B cell (primary cell): ENCODE measurements around the gene OTUD6A. TPM values are rescaled to one million over a fixed set of nuclear protein-coding genes. Genes with fewer than 3 reads are reported as not detected.

Experiments
- ATAC-seq: fragments of 200-7000 bp; cut with Tn5 transposase; one replicate; pipeline ENCODE4 v1.10.0; 2021; ENCODE audit warnings: low read depth, mild to moderate bottlenecking, moderate number of reproducible peaks, moderate library complexity
- CTCF ChIA-PET: fragments of 350-600 bp; sonication (Branson Sonifier 250); formaldehyde crosslinking; loops from one replicate; lab custom pipeline; 2021; ENCODE audit warnings: antibody characterized with exemption, inconsistent platforms; lab: Charles Lee
- POLR2A ChIA-PET: fragments of 350-600 bp; sonication (Branson Sonifier 250); formaldehyde crosslinking; loops from one replicate; lab custom pipeline; 2021; ENCODE audit warnings: antibody characterized with exemption; lab: Charles Lee
- DNase-seq: peaks from one replicate; pipeline ENCODE4 v3.0.0; 2013
- H2AFZ ChIP-seq: 2 replicates; pipeline ENCODE4 v1.6.1; 2012; ENCODE audit warnings: mild to moderate bottlenecking, low read depth, low read length; ENCODE audit not compliant: insufficient read depth, poor library complexity, severe bottlenecking
- H3K27ac ChIP-seq, 2 donors: 1 replicate in 1 of 2; 2 replicates in 1 of 2; pipeline ENCODE4 v1.5.1; 2012 to 2013; ENCODE audit warnings: low read length in 2 of 2, mild to moderate bottlenecking in 2 of 2, moderate library complexity in 1 of 2
- H3K27me3 ChIP-seq, 4 experiments: fragments of 200-600 bp in 1 of 4; sonication (generic) in 1 of 4; replicated peaks in 1 of 4; 1 replicate in 2 of 4; 2 replicates in 2 of 4; pipeline versions ENCODE4 v1.6.1 to v1.7.0; 2013 to 2016; ENCODE audit warnings: low read length in 3 of 4, mild to moderate bottlenecking in 2 of 4, mixed read lengths in 1 of 4, moderate library complexity in 1 of 4; ENCODE audit not compliant: insufficient read depth in 4 of 4, control insufficient read depth in 3 of 4; ENCODE audit errors: control extremely low read depth in 1 of 4
- H3K36me3 ChIP-seq, 2 experiments: replicated peaks in 1 of 2; 1 replicate in 1 of 2; 2 replicates in 1 of 2; pipeline versions ENCODE4 v1.6.1 to v1.7.1; 2013; ENCODE audit warnings: low read length in 1 of 2; ENCODE audit not compliant: insufficient read depth in 2 of 2, control insufficient read depth in 1 of 2; ENCODE audit errors: control extremely low read depth in 1 of 2, extremely low read depth in 1 of 2
- H3K4me1 ChIP-seq, 2 donors: fragments of 200-600 bp in 1 of 2; sonication (generic) in 1 of 2; 1 replicate in 1 of 2; 2 replicates in 1 of 2; pipeline versions ENCODE4 v1.5.1 to v1.6.1; 2013 to 2017; ENCODE audit warnings: low read length in 2 of 2; ENCODE audit not compliant: control insufficient read depth in 2 of 2, insufficient read depth in 2 of 2
- H3K4me2 ChIP-seq: replicated peaks from 2 replicates; pipeline ENCODE3; 2012; ENCODE audit warnings: mild to moderate bottlenecking, low read depth, low read length; ENCODE audit not compliant: poor library complexity, severe bottlenecking
- H3K4me3 ChIP-seq, 5 experiments: fragments of 200-600 bp in 1 of 5; sonication (generic) in 1 of 5; 1 replicate in 3 of 5; 2 replicates in 2 of 5; pipeline versions ENCODE4 v1.5.1 to v1.7.0; 2011 to 2016; ENCODE audit warnings: low read length in 4 of 5, mild to moderate bottlenecking in 4 of 5, low read depth in 2 of 5, control low read depth in 1 of 5, moderate library complexity in 1 of 5; ENCODE audit not compliant: insufficient read depth in 1 of 5; ENCODE audit errors: control extremely low read depth in 1 of 5, extremely low read depth in 1 of 5
- H3K79me2 ChIP-seq: fragments of 200-600 bp; sonication (generic); one replicate; pipeline ENCODE4 v1.6.0; 2016; ENCODE audit warnings: low read length; ENCODE audit not compliant: control insufficient read depth, insufficient read depth
- H3K9ac ChIP-seq: fragments of 200-600 bp; sonication (generic); 2 replicates; pipeline ENCODE4 v1.6.1; 2017; ENCODE audit warnings: mild to moderate bottlenecking, low read length, moderate library complexity
- H3K9me3 ChIP-seq, 3 donors: one replicate each; pipeline versions ENCODE4 v1.6.1 to v1.7.1; 2013; ENCODE audit warnings: low read length in 2 of 3; ENCODE audit not compliant: control insufficient read depth in 2 of 3, insufficient read depth in 1 of 3; ENCODE audit errors: control extremely low read depth in 1 of 3
- H4K20me1 ChIP-seq: 2 replicates; pipeline ENCODE4 v1.6.0; 2012; ENCODE audit warnings: mild to moderate bottlenecking, low read length; ENCODE audit not compliant: insufficient read depth, control insufficient read depth, poor library complexity, severe bottlenecking
- H3K27ac Mint-ChIP-seq: one replicate; pipeline ENCODE4 v1.8.0; 2021; ENCODE audit warnings: mixed read lengths
- H3K27me3 Mint-ChIP-seq: one replicate; pipeline ENCODE4 v1.8.0; 2021; ENCODE audit warnings: mixed read lengths
- H3K4me1 Mint-ChIP-seq: one replicate; pipeline ENCODE4 v1.8.0; 2021; ENCODE audit warnings: mixed read lengths
- H3K4me3 Mint-ChIP-seq: one replicate; pipeline ENCODE4 v1.8.0; 2021; ENCODE audit warnings: mixed read lengths
- H3K9me3 Mint-ChIP-seq: one replicate; pipeline ENCODE4 v1.8.0; 2022; ENCODE audit warnings: mixed read lengths; ENCODE audit not compliant: insufficient read depth
- CTCF ChIP-seq: fragments of 200-600 bp; IDR thresholded peaks from one replicate; pipeline ENCODE4 v1.8.0; 2022; ENCODE audit warnings: antibody characterized with exemption, mild to moderate bottlenecking
- EZH2 ChIP-seq: IDR thresholded peaks from 2 replicates; pipeline ENCODE4 v1.6.1; 2012; ENCODE audit warnings: borderline replicate concordance, low read depth, mild to moderate bottlenecking, moderate library complexity, low read length; ENCODE audit not compliant: insufficient read depth, poor library complexity, severe bottlenecking
- WGBS: methylation state at CpG from one replicate; pipeline ENCODE4 v1.1.5; 2013; ENCODE audit warnings: missing lambda C conversion rate; ENCODE audit not compliant: insufficient coverage; 5-methylcytosine and 5-hydroxymethylcytosine counted together
- intact Hi-C: fragments of 100-400 bp; cut with micrococcal nuclease; formaldehyde crosslinking; loops from one replicate; pipeline ENCODE4 v1.10.0; 2022
- polyA plus RNA-seq: library from polyadenylated mRNA; depleted of rRNA; stranded (reverse); fragments of >200 nt; gene quantifications from 2 replicates; pipeline ENCODE4 v1.2.3, GENCODE V29; 2012
- total RNA-seq, 2 donors: library from RNA; stranded (reverse); fragments of 120-200 nt in 1 of 2; gene quantifications; 1 replicate in 1 of 2; 2 replicates in 1 of 2; pipeline versions ENCODE4 v1.2.3 to v1.2.4, GENCODE V29; 2013 to 2022

OTUD6A gene
- total and polyA plus RNA-seq, 2 donors (not counting 1 experiment from before 2014, with no cell fraction given), result not detected

DNA sequence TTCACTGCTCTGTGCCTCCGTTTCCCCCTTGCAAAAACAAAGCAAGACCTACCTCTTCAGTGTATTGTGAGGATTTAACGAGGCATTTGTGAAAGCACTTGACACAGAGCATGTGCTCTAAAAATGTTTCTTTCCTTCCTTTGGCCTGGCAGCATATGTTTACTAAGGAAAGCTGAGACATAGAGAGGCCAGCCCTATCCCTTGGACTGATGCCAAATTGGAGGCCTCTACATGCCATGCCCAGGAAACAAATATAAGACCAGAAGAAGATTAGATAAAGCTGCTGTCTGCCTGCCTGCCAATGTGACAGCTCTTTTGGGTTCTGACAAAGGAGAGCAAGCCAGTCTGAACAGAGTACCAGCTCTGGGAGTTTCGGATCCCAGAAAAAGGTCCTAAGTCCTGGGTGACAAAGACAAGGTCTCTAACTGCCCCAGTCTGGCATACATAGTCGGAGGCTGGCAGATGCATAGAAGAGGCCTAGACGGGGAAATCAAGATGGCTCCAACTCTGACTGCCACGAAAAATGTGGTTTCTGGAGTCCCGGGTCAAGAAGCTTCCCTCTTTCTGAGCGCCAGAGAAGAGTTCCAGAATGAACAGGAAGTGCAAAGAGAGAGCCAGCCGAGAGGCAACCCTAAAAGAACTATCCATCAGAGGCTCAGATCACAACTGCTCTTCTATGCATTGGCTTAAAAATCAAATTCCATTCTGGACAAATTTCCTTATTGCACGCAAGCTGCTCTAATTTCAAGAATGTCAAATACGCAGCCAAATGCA is 25.8 kb downstream of the OTUD6A start:
- no peaks in the 10 kb centered on the region for H4K20me1 ChIP-seq
- H3K4me3 Mint-ChIP-seq, result no peak overlapping the region
- no peak for DNase-seq
- no peak overlapping the region for H3K27ac Mint-ChIP-seq
- no peak overlapping the region for H2AFZ ChIP-seq
- no peaks in the 10 kb centered on the region for H3K9me3 Mint-ChIP-seq
- no peaks in the 10 kb centered on the region for H3K36me3 ChIP-seq
- H3K9me3 ChIP-seq, result no peaks in the 10 kb centered on the region
- H3K4me2 ChIP-seq, result no peak overlapping the region
- no peaks in the 10 kb centered on the region for H3K4me1 ChIP-seq
- intact Hi-C loops, result no loop called here
- POLR2A ChIA-PET, result no interaction called here
- no peaks in the 10 kb centered on the region for H3K79me2 ChIP-seq
- 67% methylated on average over 7 of the region's 11 CpGs for WGBS
- H3K4me1 Mint-ChIP-seq, result no peaks in the 10 kb centered on the region
- H3K9ac ChIP-seq, result no peak overlapping the region
- no peak for ATAC-seq
- H3K27me3 ChIP-seq, result no peaks in the 10 kb centered on the region
- CTCF ChIA-PET, result interaction anchor here (1.1 kb wide), 1 partner anchor 9 kb away, joined by 5 read pairs; no protein-coding TSS in a partner anchor
- H3K27ac ChIP-seq, result no peak overlapping the region
- no peaks in the 10 kb centered on the region for H3K27me3 Mint-ChIP-seq
- no peak overlapping the region for H3K4me3 ChIP-seq
- no peak for TF ChIP-seq CTCF
- no peak for TF ChIP-seq EZH2

DNA sequence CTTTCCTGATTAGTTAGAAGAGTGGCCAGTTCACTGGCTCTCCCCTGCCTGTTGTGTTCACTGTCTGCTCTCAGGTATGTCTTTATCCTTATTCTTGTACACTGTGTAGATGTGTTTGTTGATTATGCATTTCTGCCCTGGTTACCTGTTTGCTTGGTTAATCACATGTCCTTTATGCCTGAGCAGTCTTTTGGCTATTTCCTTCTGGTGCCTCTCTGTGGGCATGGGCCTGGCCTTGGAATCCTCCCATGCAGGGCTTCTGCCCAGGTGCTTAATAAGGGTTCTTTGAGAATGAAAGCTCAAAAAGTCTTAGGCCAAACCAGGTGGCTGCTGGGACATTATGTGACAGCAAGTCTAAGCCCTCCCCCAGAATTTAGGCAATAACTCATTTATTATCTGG is 26.5 kb downstream of the OTUD6A start:
- Histone ChIP-seq H3K79me2 (no peaks in the 10 kb centered on the region), H3K4me1 (no peaks in the 10 kb centered on the region), H3K27me3 (no peaks in the 10 kb centered on the region), H4K20me1 (no peaks in the 10 kb centered on the region), H3K4me3 (no peak overlapping the region), H3K9ac (no peak overlapping the region), H2AFZ (no peak overlapping the region), H3K9me3 (no peaks in the 10 kb centered on the region), H3K36me3 (no peaks in the 10 kb centered on the region), H3K4me2 (no peak overlapping the region), H3K27ac (no peak overlapping the region)
- H3K4me1 Mint-ChIP-seq, result no peaks in the 10 kb centered on the region
- DNase-seq, result no peak
- H3K27ac Mint-ChIP-seq, result no peak overlapping the region
- TF ChIP-seq CTCF (no peak), EZH2 (no peak)
- ChIA-PET POLR2A (no interaction called here), CTCF (no interaction called here)
- H3K27me3 Mint-ChIP-seq, result no peaks in the 10 kb centered on the region
- no peak overlapping the region for H3K4me3 Mint-ChIP-seq
- no peak for ATAC-seq
- H3K9me3 Mint-ChIP-seq, result no peaks in the 10 kb centered on the region
- intact Hi-C loops, result no loop called here
